Activated naive CD8-positive, alpha-beta T cell treated with anti-CD3 and anti-CD28 coated beads, Interleukin-2, amount 50 U/mL, for 16 hours (primary cell): ENCODE data around the gene TLE3.
"Not testable (repeated sequence)": the region's sequence is repeated elsewhere in the genome, so short reads cannot be mapped to it uniquely, and the experiment has no call there.

Source experiments
- DNase-seq: peaks from one replicate; pipeline ENCODE4 v3.0.0-alpha.2; 2020; ENCODE audit warnings: low read depth, low spot score

Gene TLE3

DNA sequence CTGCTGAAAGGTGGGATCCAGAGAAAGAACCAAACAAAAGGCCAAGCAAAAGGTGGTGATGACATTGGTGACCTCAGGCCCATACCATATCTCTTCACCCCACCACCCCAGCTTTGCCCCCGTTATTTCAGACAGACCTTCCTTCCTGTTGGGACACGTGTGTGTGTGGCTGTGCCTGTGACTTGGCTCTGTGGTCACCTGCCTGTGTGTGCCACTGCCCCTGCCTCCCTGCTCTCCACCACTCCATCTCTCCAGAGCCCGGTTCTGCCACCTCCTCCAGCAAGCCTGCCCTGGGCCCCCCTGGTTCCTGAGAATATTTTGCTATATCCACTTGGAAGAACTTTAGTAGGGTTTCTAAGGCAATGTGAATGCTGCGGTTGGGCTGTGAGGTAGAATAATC lies 28.6 kb upstream of the TLE3 start:
- DNase-seq, result no peak

DNA sequence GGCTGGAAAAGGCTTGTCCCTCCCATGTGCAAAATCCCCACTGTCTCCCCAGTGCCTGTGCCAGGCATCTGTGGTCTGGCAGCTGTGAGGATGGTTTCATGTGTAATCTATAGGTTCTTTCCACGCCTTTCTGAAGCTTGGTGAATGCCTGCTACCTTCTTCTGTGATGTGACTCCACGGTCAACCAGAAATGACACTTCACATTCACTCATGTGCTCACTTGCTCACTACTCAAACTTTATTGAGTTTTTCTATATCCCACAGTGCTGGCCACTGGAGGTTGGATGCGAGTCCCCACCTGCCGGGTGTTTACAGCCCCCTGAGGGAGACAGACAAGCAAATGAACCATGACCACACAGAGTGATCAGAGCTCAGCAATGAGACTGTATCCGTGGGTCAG lies 27.9 kb upstream of the TLE3 start:
- DNase-seq, result no peak

DNA sequence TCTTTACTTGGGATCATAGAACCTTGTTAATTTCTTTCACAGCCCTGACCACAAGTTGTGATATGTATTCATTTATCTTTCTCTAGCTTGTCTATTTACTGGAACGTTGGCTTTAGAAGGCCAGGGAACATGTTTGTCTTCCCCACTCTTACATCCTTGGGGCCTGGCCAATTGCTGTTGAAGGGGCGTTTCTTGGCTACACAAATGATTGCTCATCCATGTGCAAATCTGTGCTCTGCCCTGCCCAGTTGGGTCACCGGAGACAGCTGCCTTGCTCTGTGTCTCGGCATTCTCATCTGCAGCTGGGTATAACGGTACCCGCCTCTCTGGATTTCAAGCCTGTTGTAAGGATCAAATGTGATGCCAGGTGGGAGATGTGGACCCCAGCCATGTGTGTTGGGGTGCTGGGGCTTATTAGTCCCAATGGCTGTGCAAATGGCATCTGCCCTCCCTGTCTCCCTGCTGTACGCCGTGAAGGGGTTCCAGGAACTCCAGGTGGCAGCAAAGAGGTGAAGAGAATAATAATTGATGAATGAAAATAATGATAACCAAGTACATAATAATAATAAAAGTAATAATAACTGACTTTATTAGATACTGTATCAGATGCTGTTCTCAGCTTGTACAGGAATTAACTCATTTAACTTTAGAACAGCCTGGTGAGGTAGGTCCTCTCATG lies 24.0 kb upstream of the TLE3 start:
- no peak for DNase-seq

GRCh38 chr15:70120958-70121623 lies 23.4 kb upstream of the TLE3 start:
- no peak for DNase-seq

DNA sequence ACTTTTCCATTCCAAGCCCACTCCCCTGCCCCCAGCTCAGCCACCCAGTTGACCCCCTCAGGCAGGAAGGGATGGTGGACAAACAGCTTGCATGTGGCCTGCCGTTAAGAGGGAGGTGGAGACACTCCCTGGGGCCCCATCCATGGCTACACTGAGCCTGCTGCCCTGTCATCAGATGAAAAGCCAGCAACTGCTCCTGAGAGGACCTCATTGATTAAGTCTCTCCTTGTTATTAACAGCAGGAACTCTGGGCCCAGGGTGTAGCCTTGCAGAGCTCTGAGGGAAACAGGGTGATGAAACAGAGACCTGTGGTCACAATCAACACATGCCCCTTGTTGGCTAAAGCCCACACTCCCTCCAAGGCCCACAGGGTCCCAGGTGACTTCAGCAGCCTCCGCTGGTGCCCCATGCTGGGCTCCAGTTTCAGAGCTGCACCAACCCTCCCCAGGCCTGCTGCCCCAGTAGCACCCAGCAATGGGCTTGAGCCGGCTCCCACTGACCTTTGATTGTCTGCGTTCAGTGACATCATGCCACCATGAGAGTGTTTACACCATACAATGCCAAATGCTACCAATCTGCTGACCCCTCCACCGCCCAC lies 22.3 kb upstream of the TLE3 start:
- no peak for DNase-seq

GRCh38 chr15:70118599-70118998 lies 20.9 kb upstream of the TLE3 start:
- no peak for DNase-seq

DNA sequence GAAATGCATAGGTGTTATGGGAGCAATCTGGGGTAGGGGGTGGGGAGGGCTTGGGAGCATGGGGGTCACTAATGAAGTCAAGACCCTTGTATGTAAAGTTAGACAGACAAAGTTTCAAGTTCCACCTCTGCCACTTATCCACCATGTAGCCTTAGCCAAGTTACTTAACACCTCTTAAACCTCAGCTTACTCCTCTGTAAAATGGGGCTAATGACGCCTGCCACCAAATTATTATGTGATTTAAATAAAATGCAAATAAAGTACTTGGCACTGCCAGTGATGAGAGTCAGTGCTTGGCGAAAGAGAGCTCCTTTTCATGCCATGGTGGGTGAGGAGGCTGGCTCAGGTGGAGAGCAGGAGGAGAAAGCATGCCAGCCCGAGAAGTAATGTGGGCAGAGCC lies 18.6 kb upstream of the TLE3 start:
- DNase-seq, result no peak

DNA sequence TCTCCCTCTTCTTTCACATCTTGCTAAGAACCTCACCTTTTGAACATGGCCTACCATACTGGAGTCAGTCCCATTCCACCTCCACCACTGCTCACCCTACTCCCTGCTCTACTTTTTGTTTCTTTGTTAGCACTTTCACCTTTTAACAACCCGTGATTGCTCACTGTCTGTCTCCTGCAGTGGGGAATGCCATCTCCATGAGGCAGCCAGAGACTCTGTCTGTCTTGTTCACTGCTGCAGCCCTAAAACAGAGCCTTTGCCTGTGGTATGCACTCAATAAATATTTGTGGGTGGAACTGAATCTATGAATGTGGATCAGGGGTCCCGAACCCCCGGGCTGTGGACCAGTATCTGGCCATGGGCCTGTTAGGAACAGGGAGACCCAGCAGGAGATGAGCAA lies 16.5 kb upstream of the TLE3 start:
- DNase-seq, result no peak

GRCh38 chr15:70113304-70113700 lies 15.6 kb upstream of the TLE3 start:
- DNase-seq, result no peak

DNA sequence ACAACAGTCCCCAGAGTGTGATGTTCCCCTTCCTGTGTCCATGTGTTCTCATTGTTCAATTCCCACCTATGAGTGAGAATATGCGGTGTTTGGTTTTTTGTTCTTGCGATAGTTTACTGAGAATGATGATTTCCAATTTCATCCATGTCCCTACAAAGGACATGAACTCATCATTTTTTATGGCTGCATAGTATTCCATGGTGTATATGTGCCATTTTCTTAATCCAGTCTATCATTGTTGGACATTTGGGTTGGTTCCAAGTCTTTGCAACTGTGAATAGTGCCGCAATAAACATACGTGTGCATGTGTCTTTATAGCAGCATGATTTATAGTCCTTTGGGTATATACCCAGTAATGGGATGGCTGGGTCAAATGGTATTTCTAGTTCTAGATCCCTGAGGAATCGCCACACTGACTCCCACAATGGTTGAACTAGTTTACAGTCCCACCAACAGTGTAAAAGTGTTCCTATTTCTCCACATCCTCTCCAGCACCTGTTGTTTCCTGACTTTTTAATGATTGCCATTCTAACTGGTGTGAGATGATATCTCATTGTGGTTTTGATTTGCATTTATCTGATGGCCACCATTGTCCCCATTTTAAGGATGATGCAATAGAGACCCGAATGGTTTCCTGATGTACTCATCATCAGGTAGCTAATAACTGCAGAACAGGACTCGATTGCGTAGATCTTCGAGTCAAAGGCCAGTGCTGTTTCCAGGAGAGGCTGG lies 15.0 kb upstream of the TLE3 start:
- DNase-seq, result not testable (repeated sequence)

DNA sequence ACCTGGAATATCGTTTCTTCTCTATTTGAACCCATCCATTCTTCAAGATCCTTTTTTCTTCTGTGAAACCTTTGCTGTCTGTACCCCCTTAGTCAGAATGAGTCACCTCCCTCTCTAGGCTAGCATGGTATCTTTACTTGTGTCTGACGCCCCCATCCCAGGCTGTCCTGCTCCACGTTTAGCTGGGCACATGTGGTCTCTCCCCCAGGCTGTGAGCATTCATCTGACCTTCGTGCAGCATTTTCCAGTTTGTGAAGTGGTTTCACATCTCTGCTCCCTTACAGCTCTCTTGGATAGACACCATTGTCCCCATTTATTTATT lies 14.3 kb upstream of the TLE3 start:
- no peak for DNase-seq

DNA sequence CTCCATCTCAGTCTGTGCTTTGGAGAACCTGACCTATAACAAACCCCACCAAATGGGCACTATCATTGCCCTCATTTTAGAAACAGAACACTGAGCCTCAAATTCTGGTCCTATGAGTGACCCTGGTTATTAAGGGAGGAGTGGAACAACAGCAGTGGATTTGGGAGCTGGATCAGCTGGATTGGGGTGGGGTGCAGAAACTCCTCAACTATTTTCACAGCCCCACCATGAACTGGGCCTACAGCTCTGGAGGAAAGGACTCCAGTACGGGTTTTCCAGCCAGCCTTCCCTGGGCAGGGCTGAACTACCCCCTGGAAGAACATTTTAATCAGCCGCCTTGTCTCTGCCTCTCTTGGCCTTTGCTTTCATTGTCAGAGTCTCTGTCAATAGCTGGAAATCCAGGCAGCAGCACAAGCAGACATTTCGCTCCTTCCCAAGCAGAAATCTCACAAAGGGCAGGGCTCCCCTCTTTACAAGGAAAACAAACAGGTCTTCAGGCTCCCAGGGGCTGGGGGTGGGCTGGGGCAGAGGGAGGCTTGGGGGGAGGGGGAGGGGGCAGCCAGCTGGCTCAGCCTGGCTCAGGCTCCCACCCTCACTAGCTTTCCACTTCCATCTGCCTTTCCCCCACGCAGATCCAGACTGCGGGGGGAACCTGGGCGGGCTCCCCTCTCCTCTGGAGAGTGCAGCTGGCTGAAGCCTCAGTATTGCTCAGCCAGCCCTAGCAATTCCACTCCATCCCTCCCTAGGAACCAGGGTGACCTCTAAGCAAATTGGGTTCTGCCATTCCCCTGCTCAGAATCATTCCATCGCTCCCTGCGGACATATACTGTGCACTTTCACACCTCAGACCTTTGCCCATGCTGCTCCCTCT lies 13.7 kb upstream of the TLE3 start:
- DNase-seq, result no peak

GRCh38 chr15:70109978-70110377 lies 12.3 kb upstream of the TLE3 start:
- no peak for DNase-seq

DNA sequence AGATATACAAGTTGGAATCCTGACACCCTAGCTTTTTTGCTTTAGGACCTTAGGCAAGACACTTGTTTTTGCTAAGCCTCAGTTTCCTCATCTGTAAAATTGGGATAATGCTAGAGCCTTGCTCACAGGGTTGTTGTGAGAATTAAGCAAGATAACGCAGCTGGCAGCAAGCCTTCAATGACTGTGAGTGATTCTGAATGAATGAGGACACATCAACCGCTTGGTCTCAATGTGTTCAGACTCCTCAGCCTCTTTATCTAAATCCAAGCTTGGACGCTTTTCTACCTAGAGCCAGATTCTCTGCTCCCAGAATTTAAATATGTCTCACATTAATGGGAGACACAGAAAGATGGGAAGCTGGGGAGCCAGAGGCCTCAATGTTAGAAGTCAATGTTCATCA lies 11.8 kb upstream of the TLE3 start:
- DNase-seq, result no peak

DNA sequence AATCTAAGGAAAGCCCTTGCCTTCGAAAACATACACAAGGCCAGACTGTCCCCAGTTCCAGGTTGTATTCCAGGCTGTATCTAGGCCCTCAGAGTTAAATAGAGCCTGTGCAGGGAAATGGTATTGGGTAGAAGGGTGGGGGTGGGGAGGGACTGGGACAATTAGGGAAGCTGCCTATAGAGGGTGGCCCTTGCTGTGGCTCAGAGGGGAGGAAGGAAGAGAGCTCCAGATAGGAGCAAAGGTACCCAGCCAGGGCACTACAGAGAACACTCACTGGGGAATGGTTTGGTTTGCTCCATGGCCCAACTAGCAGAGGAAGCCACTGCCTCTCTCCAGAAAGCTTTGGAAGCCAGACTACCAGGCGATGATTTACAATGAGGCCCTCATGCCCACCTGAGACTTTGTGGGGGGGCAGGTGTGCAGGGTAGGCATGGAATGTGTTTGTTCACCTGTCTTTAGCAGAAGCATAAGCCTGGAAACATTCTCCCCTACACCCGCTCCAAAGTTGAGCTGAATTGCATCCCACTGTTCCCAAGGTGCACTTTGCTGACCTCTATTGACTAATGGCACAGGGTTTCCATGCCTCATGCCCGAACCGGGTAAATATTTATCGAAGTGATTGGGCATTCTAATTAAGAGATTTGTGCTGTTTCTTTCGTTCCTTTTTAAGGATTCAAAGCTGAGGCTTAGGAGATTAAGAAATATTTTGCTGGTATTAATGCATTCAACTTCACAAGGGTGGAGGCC lies 6.3 kb upstream of the TLE3 start:
- DNase-seq, result no peak

DNA sequence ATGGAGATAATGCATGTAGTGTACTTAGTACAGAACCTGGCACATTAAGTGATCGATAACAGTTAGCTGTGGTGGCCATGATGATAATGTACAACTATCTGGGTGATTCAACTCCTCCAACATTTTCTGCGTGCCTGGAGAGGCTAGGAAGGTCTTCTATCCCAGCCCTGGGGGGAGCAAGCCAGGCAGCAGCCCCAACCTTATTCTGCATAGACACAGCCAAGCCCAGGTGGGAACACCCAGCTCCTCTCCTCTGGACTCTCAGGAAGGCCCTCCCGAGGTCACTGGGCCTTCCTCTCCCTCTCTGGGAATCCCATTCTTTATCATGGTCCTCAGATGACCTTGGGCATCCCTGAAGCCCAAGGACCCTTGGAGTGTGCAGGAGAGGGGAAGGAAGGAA lies 5.1 kb upstream of the TLE3 start:
- DNase-seq, result no peak

GRCh38 chr15:70101459-70102113 lies 3.9 kb upstream of the TLE3 start:
- no peak for DNase-seq

DNA sequence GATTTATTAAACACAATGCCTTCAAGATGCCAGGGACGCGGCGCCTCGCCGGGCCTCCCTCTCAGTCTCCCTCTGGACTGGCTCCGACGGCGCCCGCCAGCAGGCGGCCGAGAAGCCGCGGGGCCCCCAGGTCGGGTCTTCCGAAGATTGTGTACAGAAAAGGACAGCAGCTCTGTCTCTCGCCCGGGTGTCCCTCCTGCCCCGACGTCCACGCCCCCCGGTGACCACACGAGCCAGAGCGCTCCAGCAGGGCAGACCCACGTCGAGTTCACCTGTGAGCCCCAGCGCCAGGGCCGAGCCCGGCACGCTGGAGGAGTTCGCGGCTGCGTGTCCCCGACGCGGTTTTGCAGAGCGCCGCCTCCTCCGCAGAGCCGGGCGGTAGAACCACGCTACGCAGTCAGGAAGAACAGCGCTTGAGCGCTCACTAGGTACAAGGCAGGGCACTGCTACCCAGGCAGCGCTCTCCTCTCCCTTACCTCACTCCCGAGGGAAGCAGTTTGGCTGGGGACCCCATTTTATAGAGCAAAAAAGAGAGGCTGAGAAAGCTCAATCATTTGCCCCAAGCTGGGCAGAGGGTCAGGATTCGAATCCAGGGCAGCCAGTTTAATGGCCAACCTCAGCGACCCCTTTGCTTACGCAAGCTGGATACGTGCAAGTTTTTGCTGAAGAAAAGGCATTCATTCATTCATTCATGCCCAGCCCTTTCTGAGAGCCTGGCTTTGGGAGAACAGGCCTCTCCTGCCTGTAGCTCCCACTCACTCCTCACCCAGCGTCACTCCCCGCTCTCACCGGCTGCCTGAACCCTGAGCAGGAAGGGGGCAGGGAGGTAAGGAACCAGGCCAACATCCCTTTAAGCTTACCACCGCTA lies 3.0 kb upstream of the TLE3 start:
- DNase-seq, result no peak

GRCh38 chr15:70099967-70100473 lies 2.3 kb upstream of the TLE3 start:
- no peak for DNase-seq
